Upper lobe of right lung (tissue), 1 donor: ENCODE data around the gene STK11. TPM values are rescaled to one million over a fixed set of nuclear protein-coding genes. Genes with fewer than 3 reads are reported as not detected.

Experiments used
- ATAC-seq: fragments of 200-7000 bp; cut with Tn5 transposase; one replicate; pipeline ENCODE4 v1.9.1; 2020; ENCODE audit warnings: mild to moderate bottlenecking, moderate library complexity
- DNase-seq: peaks from one replicate; pipeline ENCODE4 v3.0.0-alpha.2; 2020
- H3K27ac ChIP-seq: fragments of 200-600 bp; one replicate; pipeline ENCODE4 v1.8.0; 2022
- H3K27me3 ChIP-seq: fragments of 200-600 bp; one replicate; pipeline ENCODE4 v1.8.0; 2022; ENCODE audit warnings: mild to moderate bottlenecking
- H3K36me3 ChIP-seq: fragments of 200-600 bp; one replicate; pipeline ENCODE4 v1.8.0; 2022
- H3K4me1 ChIP-seq: fragments of 200-600 bp; one replicate; pipeline ENCODE4 v1.8.0; 2022
- H3K4me3 ChIP-seq: fragments of 200-600 bp; one replicate; pipeline ENCODE4 v1.8.0; 2022; ENCODE audit warnings: mild to moderate bottlenecking
- H3K9me3 ChIP-seq: fragments of 200-600 bp; one replicate; pipeline ENCODE4 v1.8.0; 2022
- intact Hi-C: fragments of 100-400 bp; cut with DNase I; formaldehyde crosslinking; loops from one replicate; pipeline ENCODE4 v1.11.0; 2022
- total RNA-seq: library from RNA; stranded (reverse); fragmentation: NEBNext Ultra II Directional; extraction: Animal tissue kit (Norgen Biotek cat#: 25700); gene quantifications from one replicate; pipeline ENCODE4 v1.2.1, GENCODE V29; 2021
- TF ChIP-seq, protein P1 (sequence below): fragments of 200-600 bp; IDR thresholded peaks from one replicate; pipeline ENCODE4 v1.8.0; 2022; ENCODE audit warnings: antibody characterized with exemption
- donor health status: DM: no; HTN: yes; CAD: no; lungs with severe emphysema.

STK11 gene
- total RNA-seq, 1 donor from 2014 or later = 51.8 TPM

- peaks cover 52% of the 10 kb centered on the region for H3K36me3 ChIP-seq
- peak overlapping the region; percentile 4 for H3K27ac ChIP-seq
- no peak for ATAC-seq
- no peaks in the 10 kb centered on the region for H3K27me3 ChIP-seq
- TF ChIP-seq, protein P1, sequence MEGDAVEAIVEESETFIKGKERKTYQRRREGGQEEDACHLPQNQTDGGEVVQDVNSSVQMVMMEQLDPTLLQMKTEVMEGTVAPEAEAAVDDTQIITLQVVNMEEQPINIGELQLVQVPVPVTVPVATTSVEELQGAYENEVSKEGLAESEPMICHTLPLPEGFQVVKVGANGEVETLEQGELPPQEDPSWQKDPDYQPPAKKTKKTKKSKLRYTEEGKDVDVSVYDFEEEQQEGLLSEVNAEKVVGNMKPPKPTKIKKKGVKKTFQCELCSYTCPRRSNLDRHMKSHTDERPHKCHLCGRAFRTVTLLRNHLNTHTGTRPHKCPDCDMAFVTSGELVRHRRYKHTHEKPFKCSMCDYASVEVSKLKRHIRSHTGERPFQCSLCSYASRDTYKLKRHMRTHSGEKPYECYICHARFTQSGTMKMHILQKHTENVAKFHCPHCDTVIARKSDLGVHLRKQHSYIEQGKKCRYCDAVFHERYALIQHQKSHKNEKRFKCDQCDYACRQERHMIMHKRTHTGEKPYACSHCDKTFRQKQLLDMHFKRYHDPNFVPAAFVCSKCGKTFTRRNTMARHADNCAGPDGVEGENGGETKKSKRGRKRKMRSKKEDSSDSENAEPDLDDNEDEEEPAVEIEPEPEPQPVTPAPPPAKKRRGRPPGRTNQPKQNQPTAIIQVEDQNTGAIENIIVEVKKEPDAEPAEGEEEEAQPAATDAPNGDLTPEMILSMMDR = no peak
- H3K9me3 ChIP-seq = no peaks in the 10 kb centered on the region
- peaks cover 69% of the 10 kb centered on the region for H3K4me1 ChIP-seq
- DNase-seq = no peak
- H3K4me3 ChIP-seq = peak overlapping the region; percentile 69
- intact Hi-C loops = no loop called here
Observed at GRCh38 chr19:1272423-1273262, 67.1 kb downstream of the STK11 start.

- TF ChIP-seq, protein P1 = no peak
- Histone ChIP-seq H3K9me3 (no peaks in the 10 kb centered on the region), H3K27me3 (no peaks in the 10 kb centered on the region), H3K36me3 (peaks cover 56% of the 10 kb centered on the region), H3K27ac (peak overlapping the region; percentile 94), H3K4me1 (peaks cover 61% of the 10 kb centered on the region), H3K4me3 (no peak overlapping the region)
- DNase-seq (no peak), ATAC-seq (no peak)
- intact Hi-C loops = no loop called here
Observed at GRCh38 chr19:1273263-1274041, 67.9 kb downstream of the STK11 start.

- Histone ChIP-seq H3K9me3 (no peaks in the 10 kb centered on the region), H3K27ac (peak overlapping the region; percentile 94), H3K36me3 (peaks cover 61% of the 10 kb centered on the region), H3K4me1 (peaks cover 57% of the 10 kb centered on the region), H3K4me3 (peak overlapping the region; percentile 69), H3K27me3 (no peaks in the 10 kb centered on the region)
- DNase-seq = no peak
- TF ChIP-seq, protein P1 = no peak
- ATAC-seq = no peak
- intact Hi-C loops = no loop called here
Observed at GRCh38 chr19:1274081-1274851, 68.7 kb downstream of the STK11 start.

DNA sequence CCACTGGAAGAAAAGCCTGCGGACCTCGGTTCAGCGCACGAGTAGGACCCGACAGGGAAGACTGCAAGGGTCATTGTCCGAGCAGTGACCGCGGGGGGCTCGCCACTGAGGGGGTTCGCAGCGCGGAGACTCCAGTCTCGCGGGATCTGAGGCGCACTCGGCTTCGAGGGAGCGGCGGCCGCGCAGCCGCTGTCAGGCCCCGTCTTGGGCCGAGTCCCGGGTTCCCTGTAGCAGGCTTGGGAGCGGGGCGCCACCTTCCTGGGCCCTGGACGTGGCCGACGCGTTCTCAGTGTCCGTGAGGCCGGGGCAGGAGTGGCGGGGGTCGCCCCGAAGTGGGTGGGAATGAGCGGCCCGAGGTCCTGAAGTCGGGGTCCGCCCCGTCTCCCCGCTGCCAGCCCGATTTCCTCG is 69.3 kb downstream of the STK11 start:
- Histone ChIP-seq H3K27ac (peak overlapping the region; percentile 94), H3K36me3 (peaks cover 61% of the 10 kb centered on the region), H3K4me3 (peak overlapping the region; percentile 69), H3K9me3 (no peaks in the 10 kb centered on the region), H3K27me3 (no peaks in the 10 kb centered on the region), H3K4me1 (peaks cover 57% of the 10 kb centered on the region)
- DNase-seq = peak; percentile 77
- intact Hi-C loops = no loop called here
- ATAC-seq = no peak
- TF ChIP-seq, protein P1 = no peak

DNA sequence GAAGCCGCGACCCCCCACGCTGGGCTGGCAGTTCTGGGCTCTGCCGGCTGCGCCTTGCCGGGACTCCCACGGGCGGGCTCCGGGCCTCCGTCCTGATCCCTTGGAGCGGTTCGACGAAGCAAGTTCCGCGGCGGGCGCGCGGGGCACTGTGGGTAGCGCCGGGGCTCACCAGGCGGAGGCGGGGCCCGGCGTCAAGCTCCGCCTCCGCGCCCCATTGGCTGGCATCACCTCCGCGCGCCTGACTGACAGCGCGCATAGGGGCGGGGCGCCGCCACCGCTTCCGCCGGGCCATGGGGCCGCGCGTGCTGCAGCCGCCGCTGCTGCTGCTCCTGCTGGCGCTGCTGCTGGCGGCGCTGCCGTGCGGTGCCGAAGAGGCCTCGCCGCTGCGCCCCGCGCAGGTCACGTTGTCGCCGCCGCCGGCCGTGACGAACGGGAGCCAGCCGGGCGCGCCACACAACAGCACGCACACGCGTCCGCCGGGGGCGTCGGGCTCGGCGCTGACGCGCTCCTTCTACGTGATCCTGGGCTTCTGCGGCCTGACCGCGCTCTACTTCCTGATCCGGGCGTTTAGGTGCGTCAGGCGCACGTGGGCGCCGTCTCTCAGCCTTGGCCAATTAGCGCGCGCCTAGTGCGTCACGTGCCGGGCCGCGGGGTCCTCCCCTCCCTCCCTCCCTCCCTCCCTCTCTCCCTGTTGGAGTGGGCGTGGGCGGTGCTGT is 69.8 kb downstream of the STK11 start, which contains the start of gene FAM174C:
Gene FAM174C, plus strand, starts transcription at position 271 of the 716 bp plus-strand sequence. Its CDS starts 20 bp downstream, at position 291.
- no peaks in the 10 kb centered on the region for H3K27me3 ChIP-seq
- TF ChIP-seq, protein P1 = no peak
- peaks cover 55% of the 10 kb centered on the region for H3K4me1 ChIP-seq
- ATAC-seq = peak; percentile 88
- H3K9me3 ChIP-seq = no peaks in the 10 kb centered on the region
- H3K27ac ChIP-seq = peak within 1 kb of the TSS; percentile 94
- peak; percentile 98 for DNase-seq
- intact Hi-C loops = no loop called here
- peaks cover 60% of the 10 kb centered on the region for H3K36me3 ChIP-seq
- H3K4me3 ChIP-seq = peak within 1 kb of the TSS; percentile 69
